Caco-2 (cell line): Measurements from ENCODE around the gene KLK10. TPM values are rescaled to one million over a fixed set of nuclear protein-coding genes. Genes with fewer than 3 reads are reported as not detected.

Experiments
- BruUV-seq: library from RNA; stranded (reverse); fragments of 400-500 nt; replicated peaks from 2 replicates; lab custom pipeline; 2021; lab: Mats Ljungman, UMichigan
- CTCF ChIA-PET: fragments of 300-600 bp; sonication (Branson Sonifier 250); formaldehyde crosslinking; loops from one replicate; lab custom pipeline; 2022; ENCODE audit warnings: antibody characterized with exemption; lab: Charles Lee
- POLR2A ChIA-PET: fragments of 300-600 bp; sonication (Branson Sonifier 250); formaldehyde crosslinking; loops from one replicate; lab custom pipeline; 2022; ENCODE audit warnings: antibody characterized with exemption; lab: Charles Lee
- DNase-seq, 2 experiments: peaks; one replicate each; pipeline versions ENCODE4 v3.0.0 to v3.0.0-alpha.2; 2020 to 2022
- H3K27me3 ChIP-seq: replicated peaks from 2 replicates; pipeline ENCODE4 v1.6.0; 2011; ENCODE audit warnings: low read length; ENCODE audit not compliant: control insufficient read depth, insufficient read depth
- H3K36me3 ChIP-seq: 2 replicates; pipeline ENCODE4 v1.5.1; 2011; ENCODE audit warnings: low read length; ENCODE audit not compliant: control insufficient read depth, insufficient read depth
- H3K4me1 ChIP-seq: fragments of 250-450 bp; sonication (Bioruptor Pico); 2 replicates; pipeline ENCODE4 v1.5.1; 2020; ENCODE audit warnings: mild to moderate bottlenecking
- H3K4me3 ChIP-seq: 2 replicates; pipeline ENCODE4 v1.5.1; 2011; ENCODE audit warnings: low read depth, mild to moderate bottlenecking, control low read depth, low read length
- H3K9me3 ChIP-seq: fragments of 250-450 bp; sonication (Bioruptor Pico); 2 replicates; pipeline ENCODE4 v1.5.1; 2020; ENCODE audit warnings: mild to moderate bottlenecking, moderate library complexity
- H3K27ac Mint-ChIP-seq: one replicate; pipeline ENCODE4 v1.8.0; 2022; ENCODE audit warnings: mixed read lengths; ENCODE audit not compliant: unreplicated experiment
- H3K27me3 Mint-ChIP-seq: one replicate; pipeline ENCODE4 v1.8.0; 2022; ENCODE audit warnings: mixed read lengths; ENCODE audit not compliant: insufficient read depth, unreplicated experiment
- H3K36me3 Mint-ChIP-seq: one replicate; pipeline ENCODE4 v1.8.0; 2022; ENCODE audit warnings: mild to moderate bottlenecking, mixed read lengths; ENCODE audit not compliant: insufficient read depth, unreplicated experiment
- H3K4me1 Mint-ChIP-seq: one replicate; pipeline ENCODE4 v1.8.0; 2022; ENCODE audit warnings: low read depth, mixed read lengths; ENCODE audit not compliant: unreplicated experiment
- H3K4me3 Mint-ChIP-seq: one replicate; pipeline ENCODE4 v1.8.0; 2022; ENCODE audit warnings: mild to moderate bottlenecking, moderate library complexity, mixed read lengths; ENCODE audit not compliant: unreplicated experiment
- H3K9me3 Mint-ChIP-seq: one replicate; pipeline ENCODE4 v1.8.0; 2022; ENCODE audit warnings: mixed read lengths; ENCODE audit not compliant: unreplicated experiment
- intact Hi-C: fragments of 100-400 bp; cut with micrococcal nuclease; formaldehyde crosslinking; loops from one replicate; pipeline ENCODE4 v1.10.0; 2022; ENCODE audit not compliant: unreplicated experiment
- total RNA-seq: library from RNA; stranded (reverse); gene quantifications from 2 replicates; pipeline ENCODE4 v1.2.3, GENCODE V29; 2022
- TF ChIP-seq, protein P1 (sequence below), 2 experiments: fragments of 200-600 bp in 1 of 2; IDR thresholded peaks; 1 replicate in 1 of 2; 2 replicates in 1 of 2; pipeline versions ENCODE4 v1.5.1 to v1.8.0; 2011 to 2022; ENCODE audit warnings: antibody characterized with exemption in 1 of 2, control low read depth in 1 of 2, inconsistent platforms in 1 of 2, low read depth in 1 of 2, low read length in 1 of 2, mild to moderate bottlenecking in 1 of 2, moderate library complexity in 1 of 2; ENCODE audit not compliant: insufficient read depth in 1 of 2, severe bottlenecking in 1 of 2, unreplicated experiment in 1 of 2

Gene KLK10
- total RNA-seq, 1 experiment from 2014 or later, result not detected

DNA sequence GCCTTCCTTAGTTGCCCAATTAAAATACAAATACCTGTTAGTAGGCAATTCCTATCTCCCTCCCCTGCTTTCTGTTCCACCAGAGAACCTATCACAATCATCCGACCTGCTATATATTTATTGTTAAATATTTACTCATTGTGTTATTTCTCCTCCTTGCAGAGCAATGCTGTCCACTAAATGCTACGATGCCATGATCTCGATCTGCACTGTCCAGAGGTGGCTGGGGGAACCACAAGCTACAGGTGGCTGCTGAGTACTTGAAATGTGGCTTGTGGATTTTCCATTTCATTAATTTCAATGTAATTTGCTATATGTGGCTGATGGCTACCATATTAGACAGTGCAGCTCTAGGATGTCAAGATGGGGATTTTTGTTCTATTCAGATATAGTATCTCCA lies 55.2 kb downstream of the KLK10 start:
- H3K36me3 ChIP-seq, result no peaks in the 10 kb centered on the region
- no peak for DNase-seq
- ChIA-PET POLR2A (no interaction called here), CTCF (no interaction called here)
- Mint-ChIP-seq H3K27ac (no peak overlapping the region), H3K27me3 (peaks cover 12% of the 10 kb centered on the region), H3K4me1 (peaks cover 4% of the 10 kb centered on the region), H3K4me3 (no peak overlapping the region), H3K36me3 (no peaks in the 10 kb centered on the region), H3K9me3 (peaks cover 29% of the 10 kb centered on the region)
- TF ChIP-seq, protein P1, sequence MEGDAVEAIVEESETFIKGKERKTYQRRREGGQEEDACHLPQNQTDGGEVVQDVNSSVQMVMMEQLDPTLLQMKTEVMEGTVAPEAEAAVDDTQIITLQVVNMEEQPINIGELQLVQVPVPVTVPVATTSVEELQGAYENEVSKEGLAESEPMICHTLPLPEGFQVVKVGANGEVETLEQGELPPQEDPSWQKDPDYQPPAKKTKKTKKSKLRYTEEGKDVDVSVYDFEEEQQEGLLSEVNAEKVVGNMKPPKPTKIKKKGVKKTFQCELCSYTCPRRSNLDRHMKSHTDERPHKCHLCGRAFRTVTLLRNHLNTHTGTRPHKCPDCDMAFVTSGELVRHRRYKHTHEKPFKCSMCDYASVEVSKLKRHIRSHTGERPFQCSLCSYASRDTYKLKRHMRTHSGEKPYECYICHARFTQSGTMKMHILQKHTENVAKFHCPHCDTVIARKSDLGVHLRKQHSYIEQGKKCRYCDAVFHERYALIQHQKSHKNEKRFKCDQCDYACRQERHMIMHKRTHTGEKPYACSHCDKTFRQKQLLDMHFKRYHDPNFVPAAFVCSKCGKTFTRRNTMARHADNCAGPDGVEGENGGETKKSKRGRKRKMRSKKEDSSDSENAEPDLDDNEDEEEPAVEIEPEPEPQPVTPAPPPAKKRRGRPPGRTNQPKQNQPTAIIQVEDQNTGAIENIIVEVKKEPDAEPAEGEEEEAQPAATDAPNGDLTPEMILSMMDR (IDR thresholded peaks at IDR 0.05; ENCODE audit: insufficient read depth in 1 of 2, low read depth in 1 of 2, low read length in 1 of 2, severe bottlenecking in 1 of 2, unreplicated experiment in 1 of 2), result no peak
- no TSS peak for BruUV-seq
- H3K27me3 ChIP-seq, result no peaks in the 10 kb centered on the region
- intact Hi-C loops, result no loop called here
- no peak overlapping the region for H3K4me3 ChIP-seq
- H3K9me3 ChIP-seq, result no peaks in the 10 kb centered on the region
- H3K4me1 ChIP-seq, result peaks cover 7% of the 10 kb centered on the region; the same call in 1 of the 2 replicates

DNA sequence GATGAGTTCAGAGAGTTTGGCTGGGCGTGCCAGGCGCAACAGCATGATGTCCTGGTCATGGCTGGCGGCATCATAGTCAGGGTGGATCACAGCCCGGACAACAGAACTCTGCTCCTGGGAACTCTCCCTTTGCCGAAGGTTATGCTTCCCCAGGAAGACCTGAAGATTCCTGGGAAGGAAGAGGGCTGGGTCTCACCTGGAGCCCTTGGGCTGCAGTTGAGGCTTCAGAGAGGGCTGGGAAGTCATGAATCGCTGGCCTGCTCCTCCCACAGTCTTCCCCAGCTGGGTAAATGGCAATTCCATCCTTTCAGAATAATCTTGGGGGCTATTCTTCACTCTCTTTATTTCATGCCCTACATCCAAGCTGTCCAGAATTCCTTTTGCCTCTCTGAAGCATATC lies 56.1 kb downstream of the KLK10 start:
- Mint-ChIP-seq H3K4me1 (peaks cover 6% of the 10 kb centered on the region), H3K4me3 (no peak overlapping the region), H3K27ac (no peak overlapping the region), H3K36me3 (no peaks in the 10 kb centered on the region), H3K9me3 (peaks cover 34% of the 10 kb centered on the region), H3K27me3 (peaks cover 12% of the 10 kb centered on the region)
- Histone ChIP-seq H3K4me1 (peaks cover under 1% of the 10 kb centered on the region; the same call in 1 of the 2 replicates), H3K4me3 (no peak overlapping the region), H3K27me3 (no peaks in the 10 kb centered on the region), H3K9me3 (no peaks in the 10 kb centered on the region), H3K36me3 (no peaks in the 10 kb centered on the region)
- ChIA-PET POLR2A (no interaction called here), CTCF (no interaction called here)
- DNase-seq, result no peak
- intact Hi-C loops, result no loop called here
- TF ChIP-seq, protein P1 (IDR thresholded peaks at IDR 0.05; ENCODE audit: insufficient read depth in 1 of 2, low read depth in 1 of 2, low read length in 1 of 2, severe bottlenecking in 1 of 2, unreplicated experiment in 1 of 2), result no peak
- BruUV-seq, result no TSS peak

Other genes starting within 250 kb of the KLK10 start
- not detected in 2 replicates for gene GPR32, start 249.2 kb downstream of the KLK10 start, total RNA-seq
- not detected in 2 replicates for gene ACP4, start 229.3 kb downstream of the KLK10 start, total RNA-seq
- gene KLK1, start 195.9 kb downstream of the KLK10 start, total RNA-seq, result 0.73 and 1.1 TPM in 2 replicates
- not detected in 2 replicates for gene KLK15, start 186.1 kb downstream of the KLK10 start, total RNA-seq
- not detected in 2 replicates for gene KLK3, start 164.8 kb downstream of the KLK10 start, total RNA-seq
- not detected in 2 replicates for gene KLK2, start 146.3 kb downstream of the KLK10 start, total RNA-seq
- not detected in 2 replicates for gene KLK4, start 108.3 kb downstream of the KLK10 start, total RNA-seq
- gene KLK5, start 66.7 kb downstream of the KLK10 start, total RNA-seq, result not detected in 2 replicates
- 1.3 and 1.5 TPM in 2 replicates for gene KLK6, start 50.1 kb downstream of the KLK10 start, total RNA-seq
- not detected in 2 replicates for gene KLK7, start 35.8 kb downstream of the KLK10 start, total RNA-seq
- 1.7 TPM in 1 of 2 replicates, not detected in the other for gene KLK8, start 18.1 kb downstream of the KLK10 start, total RNA-seq
- gene KLK11, start 6.9 kb upstream of the KLK10 start, total RNA-seq, result not detected in 2 replicates
- not detected in 2 replicates for gene KLK12, start 15.3 kb upstream of the KLK10 start, total RNA-seq
- gene KLK13, start 45.4 kb upstream of the KLK10 start, total RNA-seq, result not detected in 2 replicates
- gene KLK14, start 63.2 kb upstream of the KLK10 start, total RNA-seq, result not detected in 2 replicates
- 8.1 and 8.9 TPM in 2 replicates for gene CTU1, start 88.7 kb upstream of the KLK10 start, total RNA-seq
- not detected in 2 replicates for gene SIGLEC9, start 105.2 kb upstream of the KLK10 start, total RNA-seq
- gene SIGLEC7, start 122.6 kb upstream of the KLK10 start, total RNA-seq, result not detected in 2 replicates
- gene CD33, start 205.4 kb upstream of the KLK10 start, total RNA-seq, result not detected in 2 replicates
- not detected in 2 replicates for gene SIGLECL1, start 231.4 kb upstream of the KLK10 start, total RNA-seq